IPS-11a (cell line): ENCODE data around the gene C22orf42.
"Not testable (repeated sequence)": the region's sequence is repeated elsewhere in the genome, so short reads cannot be mapped to it uniquely, and the experiment has no call there.

ENCODE experiments used
- H3K4me3 ChIP-seq: one replicate; pipeline ENCODE4 v1.5.1; 2013; ENCODE audit warnings: low read depth, low read length, control low read depth

C22orf42 gene

GRCh38 chr22:32191021-32191420 is 31.9 kb upstream of the C22orf42 start:
- not testable (repeated sequence) for H3K4me3 ChIP-seq

GRCh38 chr22:32185821-32186220 is 26.7 kb upstream of the C22orf42 start:
- H3K4me3 ChIP-seq = no peak overlapping the region

- no peak overlapping the region for H3K4me3 ChIP-seq
These were observed 24.5 kb upstream of the C22orf42 start for GRCh38 chr22:32183625-32184024.

GRCh38 chr22:32181043-32181442 is 21.9 kb upstream of the C22orf42 start:
- H3K4me3 ChIP-seq = no peak overlapping the region

- no peak overlapping the region for H3K4me3 ChIP-seq
These were observed 18.2 kb upstream of the C22orf42 start for GRCh38 chr22:32177221-32177765.

- H3K4me3 ChIP-seq = peak overlapping the region; percentile 30
These were observed 16.9 kb upstream of the C22orf42 start for GRCh38 chr22:32175683-32176644.

GRCh38 chr22:32175115-32175514 is 16.0 kb upstream of the C22orf42 start:
- H3K4me3 ChIP-seq = no peak overlapping the region

- no peak overlapping the region for H3K4me3 ChIP-seq
These were observed 6.6 kb upstream of the C22orf42 start for GRCh38 chr22:32165681-32166080.

GRCh38 chr22:32164075-32164860 is 5.2 kb upstream of the C22orf42 start:
- no peak overlapping the region for H3K4me3 ChIP-seq

GRCh38 chr22:32160411-32160810 is 1.3 kb upstream of the C22orf42 start:
- H3K4me3 ChIP-seq = not testable (repeated sequence)

- not testable (repeated sequence) for H3K4me3 ChIP-seq
These were observed 1.5 kb downstream of the C22orf42 start for GRCh38 chr22:32157632-32158031.

GRCh38 chr22:32154727-32155126 is 4.4 kb downstream of the C22orf42 start:
- not testable (repeated sequence) for H3K4me3 ChIP-seq

- not testable (repeated sequence) for H3K4me3 ChIP-seq
These were observed 7.5 kb downstream of the C22orf42 start for GRCh38 chr22:32151641-32152040.

- not testable (repeated sequence) for H3K4me3 ChIP-seq
These were observed 8.5 kb downstream of the C22orf42 start for GRCh38 chr22:32150647-32151046.

- H3K4me3 ChIP-seq = not testable (repeated sequence)
These were observed 10.7 kb downstream of the C22orf42 start for GRCh38 chr22:32148372-32148771.

GRCh38 chr22:32147128-32147527 is 12.0 kb downstream of the C22orf42 start:
- H3K4me3 ChIP-seq = not testable (repeated sequence)

- H3K4me3 ChIP-seq = no peak overlapping the region
These were observed 14.4 kb downstream of the C22orf42 start for GRCh38 chr22:32144496-32145274.

- no peak overlapping the region for H3K4me3 ChIP-seq
These were observed 16.5 kb downstream of the C22orf42 start for GRCh38 chr22:32142600-32142999.

- not testable (repeated sequence) for H3K4me3 ChIP-seq
These were observed 18.4 kb downstream of the C22orf42 start for GRCh38 chr22:32140688-32141087.

GRCh38 chr22:32138576-32138975 is 20.5 kb downstream of the C22orf42 start:
- H3K4me3 ChIP-seq = not testable (repeated sequence)
